H9 (cell line): ENCODE results near the gene DDX49. TPM values are rescaled to one million over a fixed set of nuclear protein-coding genes. Genes with fewer than 3 reads are reported as not detected.

Source experiments
- DNase-seq: peaks from one replicate; pipeline ENCODE4 v3.0.0-alpha.2; 2017
- H2AFZ ChIP-seq: one replicate; pipeline ENCODE4 v1.6.1; 2013; ENCODE audit warnings: mild to moderate bottlenecking, low read length, control low read depth, moderate library complexity
- H2AK5ac ChIP-seq: 2 replicates; pipeline ENCODE4 v1.6.1; 2013; ENCODE audit warnings: low read length, control low read depth, mixed read lengths; ENCODE audit not compliant: insufficient read length
- H2BK120ac ChIP-seq: one replicate; pipeline ENCODE4 v1.6.1; 2013; ENCODE audit warnings: low read depth, mild to moderate bottlenecking, low read length, control low read depth, inconsistent platforms; ENCODE audit not compliant: poor library complexity, severe bottlenecking
- H2BK12ac ChIP-seq: 2 replicates; pipeline ENCODE4 v1.6.1; 2013; ENCODE audit warnings: low read length, control low read depth, mixed read lengths, low read depth; ENCODE audit not compliant: insufficient read length
- H2BK15ac ChIP-seq: 2 replicates; pipeline ENCODE4 v1.6.1; 2013; ENCODE audit warnings: low read depth, low read length, control low read depth
- H2BK20ac ChIP-seq: one replicate; pipeline ENCODE4 v1.6.1; 2013; ENCODE audit warnings: low read depth, mild to moderate bottlenecking, low read length, control low read depth, inconsistent platforms; ENCODE audit not compliant: poor library complexity, severe bottlenecking
- H2BK5ac ChIP-seq: 2 replicates; pipeline ENCODE4 v1.6.1; 2013; ENCODE audit warnings: low read length, control low read depth, mixed read lengths; ENCODE audit not compliant: insufficient read length
- H3K14ac ChIP-seq: 2 replicates; pipeline ENCODE4 v1.6.1; 2013; ENCODE audit warnings: low read length, control low read depth; ENCODE audit not compliant: insufficient read depth
- H3K18ac ChIP-seq: 2 replicates; pipeline ENCODE4 v1.6.1; 2013; ENCODE audit warnings: low read depth, mild to moderate bottlenecking, mixed read lengths, low read length, control low read depth; ENCODE audit not compliant: insufficient read length
- H3K23ac ChIP-seq: 2 replicates; pipeline ENCODE4 v1.6.1; 2013; ENCODE audit warnings: low read length, control low read depth, mixed read lengths, low read depth; ENCODE audit not compliant: insufficient read length
- H3K23me2 ChIP-seq: 2 replicates; pipeline ENCODE4 v1.6.1; 2013; ENCODE audit warnings: low read depth, mild to moderate bottlenecking, mixed read lengths, low read length, control low read depth; ENCODE audit not compliant: insufficient read length, poor library complexity, severe bottlenecking
- H3K27ac ChIP-seq: 2 replicates; pipeline ENCODE4 v1.5.1; 2013; ENCODE audit warnings: low read length, control low read depth, mixed read lengths, low read depth; ENCODE audit not compliant: insufficient read length
- H3K27me3 ChIP-seq: 2 replicates; pipeline ENCODE4 v1.6.1; 2013; ENCODE audit warnings: low read length, control low read depth, inconsistent platforms; ENCODE audit not compliant: insufficient read depth
- H3K4ac ChIP-seq: 2 replicates; pipeline ENCODE4 v1.6.1; 2013; ENCODE audit warnings: low read depth, mild to moderate bottlenecking, control low read depth, inconsistent platforms, low read length, moderate library complexity
- H3K4me1 ChIP-seq: 2 replicates; pipeline ENCODE4 v1.6.1; 2013; ENCODE audit warnings: low read length, control low read depth, inconsistent platforms; ENCODE audit not compliant: insufficient read depth
- H3K4me2 ChIP-seq: 2 replicates; pipeline ENCODE4 v1.6.1; 2013; ENCODE audit warnings: low read length, control low read depth, mixed read lengths; ENCODE audit not compliant: insufficient read length, insufficient read depth
- H3K56ac ChIP-seq: 2 replicates; pipeline ENCODE4 v1.6.1; 2013; ENCODE audit warnings: low read depth, mild to moderate bottlenecking, mixed read lengths, low read length, control low read depth; ENCODE audit not compliant: insufficient read length
- H3K79me1 ChIP-seq: 2 replicates; pipeline ENCODE4 v1.6.1; 2013; ENCODE audit warnings: low read depth, mild to moderate bottlenecking, moderate library complexity, low read length, control low read depth, inconsistent platforms; ENCODE audit not compliant: insufficient read depth, poor library complexity, severe bottlenecking
- H3K79me2 ChIP-seq: 2 replicates; pipeline ENCODE4 v1.6.1; 2013; ENCODE audit warnings: low read length, control low read depth, inconsistent platforms; ENCODE audit not compliant: insufficient read depth
- H3K9ac ChIP-seq: 2 replicates; pipeline ENCODE4 v1.6.1; 2013; ENCODE audit warnings: low read length, control low read depth, mixed read lengths; ENCODE audit not compliant: insufficient read length; ENCODE audit errors: extremely low read depth
- H3K9me3 ChIP-seq: one replicate; pipeline ENCODE4 v1.6.1; 2013; ENCODE audit warnings: low read depth, low read length, inconsistent platforms; ENCODE audit not compliant: control insufficient read depth
- H3T11ph ChIP-seq: one replicate; pipeline ENCODE4 v1.6.1; 2013; ENCODE audit warnings: mild to moderate bottlenecking, low read length, control low read depth, inconsistent platforms
- H4K20me1 ChIP-seq: one replicate; pipeline ENCODE4 v1.6.1; 2013; ENCODE audit not compliant: control insufficient read depth, insufficient read length, insufficient read depth
- H4K5ac ChIP-seq: 2 replicates; pipeline ENCODE4 v1.6.1; 2013; ENCODE audit warnings: low read depth, mild to moderate bottlenecking, mixed read lengths, low read length, control low read depth; ENCODE audit not compliant: insufficient read length
- H4K8ac ChIP-seq: replicated peaks from 2 replicates; pipeline ENCODE4 v1.6.1; 2013; ENCODE audit warnings: low read length, control low read depth, mixed read lengths, low read depth; ENCODE audit not compliant: insufficient read length
- H4K91ac ChIP-seq: 2 replicates; pipeline ENCODE4 v1.6.1; 2013; ENCODE audit warnings: low read depth, mild to moderate bottlenecking, moderate library complexity, mixed read lengths, low read length, control low read depth; ENCODE audit not compliant: insufficient read length
- H3K27ac Mint-ChIP-seq, 3 experiments: 2 replicates in 2 of 3; 3 replicates in 1 of 3; pipeline ENCODE4 v1.8.0; 2020 to 2021; ENCODE audit warnings: mixed read lengths in 3 of 3, mild to moderate bottlenecking in 1 of 3, moderate library complexity in 1 of 3
- H3K27me3 Mint-ChIP-seq: 2 replicates; pipeline ENCODE4 v1.8.0; 2021; ENCODE audit warnings: low read depth, mild to moderate bottlenecking, moderate library complexity, mixed read lengths
- H3K36me3 Mint-ChIP-seq, 3 experiments: 2 replicates in 2 of 3; 3 replicates in 1 of 3; pipeline ENCODE4 v1.8.0; 2020 to 2021; ENCODE audit warnings: low read depth in 3 of 3, mixed read lengths in 3 of 3; ENCODE audit not compliant: insufficient read depth in 1 of 3
- H3K4me1 Mint-ChIP-seq, 2 experiments: 2 replicates each; pipeline ENCODE4 v1.8.0; 2020; ENCODE audit warnings: mixed read lengths in 2 of 2
- H3K4me3 Mint-ChIP-seq, 2 experiments: 2 replicates in 1 of 2; 3 replicates in 1 of 2; pipeline ENCODE4 v1.8.0; 2020 to 2021; ENCODE audit warnings: mild to moderate bottlenecking in 2 of 2, mixed read lengths in 2 of 2, moderate library complexity in 1 of 2
- H3K9me3 Mint-ChIP-seq, 2 experiments: 2 replicates in 1 of 2; 3 replicates in 1 of 2; pipeline ENCODE4 v1.8.0; 2020; ENCODE audit warnings: mild to moderate bottlenecking in 2 of 2, mixed read lengths in 2 of 2, moderate library complexity in 1 of 2
- CTCF ChIP-seq: fragments of 200-600 bp; sonication (generic); conservative IDR thresholded peaks from 3 replicates; pipeline ENCODE4 v1.8.0; 2021; ENCODE audit warnings: antibody characterized with exemption, mild to moderate bottlenecking
- WGBS: extraction: QIAGEN DNeasy Blood & Tissue Kit; methylation state at CpG from one replicate; pipeline ENCODE4 v1.1.7; 2013; ENCODE audit warnings: missing lambda C conversion rate, low lambda C conversion rate, mixed read lengths; ENCODE audit not compliant: insufficient read length; ENCODE audit errors: extremely low coverage; 5-methylcytosine and 5-hydroxymethylcytosine counted together
- total RNA-seq: library from RNA; stranded (reverse); gene quantifications from 2 replicates; pipeline ENCODE4 v1.2.1, GENCODE V29; 2021

Gene DDX49
- total RNA-seq, 1 experiment from 2014 or later = 52.3 TPM

GRCh38 chr19:18895824-18896341 is 23.6 kb upstream of the DDX49 start, which contains the start of gene CERS1:
TSS of gene CERS1 (minus strand) at chr19:18896158. CDS start at chr19:18896072, 86 bp downstream.
- Mint-ChIP-seq H3K4me1 (peaks cover 0 to 10% of the 10 kb centered on the region in 2 experiments; a peak in 1 of 4 replicates), H3K27me3 (peaks cover 17% of the 10 kb centered on the region), H3K36me3 (peaks cover 0 to 2% (median 0%) of the 10 kb centered on the region in 3 experiments; a peak in 4 of 7 replicates), H3K9me3 (no peaks in the 10 kb centered on the region), H3K4me3 (peak within 1 kb of the TSS; percentile 78 to 89), H3K27ac (no peak within 1 kb of the TSS; a peak in 1 of 7 replicates)
- Histone ChIP-seq H3K4me1 (no peaks in the 10 kb centered on the region), H3K79me1 (no peaks in the 10 kb centered on the region), H3K27ac (no peak within 1 kb of the TSS), H3K23ac (no peak within 1 kb of the TSS), H3K4me2 (peak within 1 kb of the TSS; percentile 33), H3K9ac (no peak within 1 kb of the TSS), H4K8ac (no peak within 1 kb of the TSS), H4K20me1 (no peaks in the 10 kb centered on the region), H2AK5ac (no peak within 1 kb of the TSS), H3K27me3 (no peaks in the 10 kb centered on the region; the same call in 1 of the 2 replicates), H2BK5ac (no peak within 1 kb of the TSS), H2BK120ac (no peak within 1 kb of the TSS), H3K4ac (no peak within 1 kb of the TSS), H4K5ac (no peak within 1 kb of the TSS), H3K18ac (no peak within 1 kb of the TSS), H3K79me2 (no peaks in the 10 kb centered on the region), H2BK12ac (no peak within 1 kb of the TSS), H2BK15ac (no peak within 1 kb of the TSS), H2BK20ac (no peak within 1 kb of the TSS), H3K14ac (peak within 1 kb of the TSS; percentile 16; the same call in 1 of the 2 replicates), H3K9me3 (no peaks in the 10 kb centered on the region), H3K56ac (no peak within 1 kb of the TSS), H3T11ph (no peak within 1 kb of the TSS), H4K91ac (no peak within 1 kb of the TSS), H3K23me2 (peaks cover 7% of the 10 kb centered on the region), H2AFZ (no peak within 1 kb of the TSS)
- no peak for TF ChIP-seq CTCF
- no peak for DNase-seq
- no CpG with 5 or more reads among the region's 89 CpGs for WGBS
